Body of pancreas (tissue), 4 donors: Measurements from ENCODE around the gene TSPAN18. TPM values are rescaled to one million over a fixed set of nuclear protein-coding genes. Genes with fewer than 3 reads are reported as not detected.

ENCODE experiments used
- ATAC-seq: fragments of 150-250 bp; one replicate; pipeline ENCODE4 v1.9.1; 2016
- DNase-seq, 4 donors: peaks; one replicate each; pipeline ENCODE4 v3.0.0-alpha.2; 2019
- H3K27ac ChIP-seq, 4 donors: fragments of 200-600 bp; sonication (generic); 1 replicate in 3 of 4; 2 replicates in 1 of 4; pipeline versions ENCODE4 v1.5.1 to v1.6.1; 2016 to 2019; ENCODE audit warnings: mild to moderate bottlenecking in 1 of 4, mixed read lengths in 1 of 4, moderate library complexity in 1 of 4
- H3K27me3 ChIP-seq, 2 donors: fragments of 200-600 bp; sonication (generic); one replicate each; pipeline ENCODE4 v1.6.0; 2016; ENCODE audit warnings: mild to moderate bottlenecking in 1 of 2
- H3K36me3 ChIP-seq, 2 donors: fragments of 200-600 bp; sonication (generic); replicated peaks in 1 of 2; 2 replicates each; pipeline ENCODE4 v1.5.1; 2016; ENCODE audit warnings: low read depth in 2 of 2; ENCODE audit not compliant: insufficient read depth in 1 of 2
- H3K4me1 ChIP-seq: fragments of 200-600 bp; sonication (generic); one replicate; pipeline ENCODE4 v1.6.0; 2016
- H3K4me3 ChIP-seq, 2 donors: fragments of 200-600 bp; sonication (generic); 1 replicate in 1 of 2; 2 replicates in 1 of 2; pipeline ENCODE4 v1.5.1; 2016 to 2019
- H3K9me3 ChIP-seq, 3 donors: fragments of 200-600 bp; sonication (generic); 1 replicate in 2 of 3; 2 replicates in 1 of 3; pipeline ENCODE4 v1.5.1; 2016
- POLR2A ChIP-seq, 3 donors: fragments of 450-650 bp; IDR thresholded peaks; one replicate each; pipeline ENCODE4 v1.6.1; 2016; ENCODE audit warnings: antibody characterized with exemption in 3 of 3, mild to moderate bottlenecking in 2 of 3
- WGBS, 2 donors: methylation state at CpG; one replicate each; pipeline ENCODE4 v1.1.5; 2017; 5-methylcytosine and 5-hydroxymethylcytosine counted together
- intact Hi-C: fragments of 100-400 bp; cut with DNase I; formaldehyde crosslinking; loops from one replicate; pipeline ENCODE4 v1.15.1; 2023
- total RNA-seq, 2 donors: library from RNA; depleted of rRNA; stranded (reverse); fragments of >200 nt; gene quantifications; one replicate each; pipeline ENCODE4 v1.1.0, GENCODE V29; 2016
- TF ChIP-seq, protein P1 (sequence below), 7 experiments: fragments of 450-650 bp in 4 of 7; fragments of 200-600 bp in 3 of 7; sonication (generic) in 3 of 7; IDR thresholded peaks; one replicate each; pipeline ENCODE4 v1.5.1; 2016 to 2019; ENCODE audit warnings: antibody characterized with exemption in 7 of 7

TSPAN18 gene
- total RNA-seq, 2 donors from 2014 or later, result 2.1 to 3.0 TPM

- TF ChIP-seq, protein P1, sequence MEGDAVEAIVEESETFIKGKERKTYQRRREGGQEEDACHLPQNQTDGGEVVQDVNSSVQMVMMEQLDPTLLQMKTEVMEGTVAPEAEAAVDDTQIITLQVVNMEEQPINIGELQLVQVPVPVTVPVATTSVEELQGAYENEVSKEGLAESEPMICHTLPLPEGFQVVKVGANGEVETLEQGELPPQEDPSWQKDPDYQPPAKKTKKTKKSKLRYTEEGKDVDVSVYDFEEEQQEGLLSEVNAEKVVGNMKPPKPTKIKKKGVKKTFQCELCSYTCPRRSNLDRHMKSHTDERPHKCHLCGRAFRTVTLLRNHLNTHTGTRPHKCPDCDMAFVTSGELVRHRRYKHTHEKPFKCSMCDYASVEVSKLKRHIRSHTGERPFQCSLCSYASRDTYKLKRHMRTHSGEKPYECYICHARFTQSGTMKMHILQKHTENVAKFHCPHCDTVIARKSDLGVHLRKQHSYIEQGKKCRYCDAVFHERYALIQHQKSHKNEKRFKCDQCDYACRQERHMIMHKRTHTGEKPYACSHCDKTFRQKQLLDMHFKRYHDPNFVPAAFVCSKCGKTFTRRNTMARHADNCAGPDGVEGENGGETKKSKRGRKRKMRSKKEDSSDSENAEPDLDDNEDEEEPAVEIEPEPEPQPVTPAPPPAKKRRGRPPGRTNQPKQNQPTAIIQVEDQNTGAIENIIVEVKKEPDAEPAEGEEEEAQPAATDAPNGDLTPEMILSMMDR (IDR thresholded peaks at IDR 0.05), result no peak
- no peak for TF ChIP-seq POLR2A (IDR thresholded peaks at IDR 0.05)
- DNase-seq (no peak), ATAC-seq (no peak)
- intact Hi-C loops, result loop anchor here (5.0 kb wide), 1 partner anchor 180 kb away; no protein-coding TSS in a partner anchor
- Histone ChIP-seq H3K4me3 (no peak overlapping the region), H3K4me1 (peaks cover 14% of the 10 kb centered on the region), H3K27me3 (peaks cover 0 to 7% of the 10 kb centered on the region in 2 donors), H3K9me3 (no peaks in the 10 kb centered on the region), H3K36me3 (no peaks in the 10 kb centered on the region), H3K27ac (no peak overlapping the region)
- 61 to 71% methylated on average over 10 to 11 of the region's 12 CpGs for WGBS, 2 donors
These were observed 5.1 kb downstream of the TSPAN18 start for GRCh38 chr11:44731685-44732430.

DNA sequence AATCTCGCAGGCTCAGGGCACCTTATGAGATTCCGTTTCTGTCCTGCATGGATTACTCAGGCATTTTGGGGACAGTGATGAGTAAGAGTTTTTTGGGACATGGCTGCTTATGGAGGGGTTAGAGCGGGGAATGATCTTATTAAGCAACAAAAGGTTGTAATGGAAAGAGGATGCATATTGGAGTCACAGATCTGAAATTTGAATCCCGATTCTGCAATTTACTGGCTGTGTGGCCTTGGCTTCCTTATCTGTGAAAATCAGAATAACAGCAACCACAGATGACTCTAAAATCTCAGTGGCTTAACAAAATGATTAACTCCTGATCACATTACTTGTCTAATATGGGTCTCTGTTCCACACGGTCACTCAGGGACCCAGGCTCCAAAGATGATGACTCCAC, 5.8 kb downstream of the TSPAN18 start:
- H3K4me3 ChIP-seq, result no peak overlapping the region
- TF ChIP-seq, protein P1 (IDR thresholded peaks at IDR 0.05), result no peak
- no peak for TF ChIP-seq POLR2A (IDR thresholded peaks at IDR 0.05)
- no peaks in the 10 kb centered on the region for H3K9me3 ChIP-seq
- intact Hi-C loops, result loop anchor here (5.0 kb wide), 1 partner anchor 180 kb away; no protein-coding TSS in a partner anchor
- no peak for ATAC-seq
- H3K36me3 ChIP-seq, result no peaks in the 10 kb centered on the region
- no peak overlapping the region for H3K27ac ChIP-seq
- no peak for DNase-seq
- 76 to 77% methylated on average over 5 of the region's 5 CpGs for WGBS, 2 donors
- peaks cover 0 to 2% of the 10 kb centered on the region in 2 donors for H3K27me3 ChIP-seq
- H3K4me1 ChIP-seq, result peaks cover 9% of the 10 kb centered on the region

DNA sequence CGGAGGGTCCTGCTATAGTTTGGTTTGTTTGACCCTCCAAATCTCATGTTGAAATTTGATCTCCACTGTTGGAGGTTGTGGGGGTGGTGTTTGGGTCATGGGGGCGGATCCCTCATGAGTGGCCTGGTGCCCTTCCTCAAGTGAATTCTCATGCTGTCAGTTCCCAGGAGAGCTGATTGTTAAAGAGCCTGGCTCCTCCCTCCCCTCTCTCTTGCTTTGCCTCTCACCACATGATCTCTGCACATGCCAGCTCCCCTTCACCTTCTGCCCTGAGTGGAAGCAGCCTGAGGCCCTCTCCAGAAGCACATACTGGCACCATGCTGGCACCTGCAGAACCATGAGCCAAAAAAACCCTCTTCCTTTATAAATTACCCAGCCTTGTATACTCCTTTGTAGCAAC, 7.1 kb downstream of the TSPAN18 start:
- Histone ChIP-seq H3K27me3 (no peaks in the 10 kb centered on the region), H3K36me3 (no peaks in the 10 kb centered on the region), H3K9me3 (no peaks in the 10 kb centered on the region), H3K4me1 (no peaks in the 10 kb centered on the region), H3K27ac (no peak overlapping the region), H3K4me3 (no peak overlapping the region)
- 81 to 100% methylated on average over 2 of the region's 2 CpGs for WGBS, 2 donors
- DNase-seq (no peak), ATAC-seq (no peak)
- intact Hi-C loops, result loop anchor here (5.0 kb wide), 1 partner anchor 178 kb away; no protein-coding TSS in a partner anchor
- no peak for TF ChIP-seq POLR2A (IDR thresholded peaks at IDR 0.05)
- TF ChIP-seq, protein P1 (IDR thresholded peaks at IDR 0.05), result no peak

GRCh38 chr11:44734843-44735381, 8.2 kb downstream of the TSPAN18 start:
- no peak for TF ChIP-seq POLR2A (IDR thresholded peaks at IDR 0.05)
- TF ChIP-seq, protein P1 (IDR thresholded peaks at IDR 0.05), result no peak
- Histone ChIP-seq H3K4me1 (no peaks in the 10 kb centered on the region), H3K36me3 (no peaks in the 10 kb centered on the region), H3K27me3 (no peaks in the 10 kb centered on the region), H3K4me3 (no peak overlapping the region), H3K9me3 (no peaks in the 10 kb centered on the region), H3K27ac (no peak overlapping the region)
- 80% methylated on average over 6 to 7 of the region's 7 CpGs for WGBS, 2 donors
- DNase-seq (no peak), ATAC-seq (no peak)
- intact Hi-C loops, result loop anchor here (5.0 kb wide), 1 partner anchor 177 kb away; no protein-coding TSS in a partner anchor
